IPS DF 6.9 (cell line): ENCODE data around the gene PTPRN2.

Source experiments
- DNase-seq: peaks from one replicate; pipeline ENCODE4 v3.0.0-alpha.2; 2013; ENCODE audit warnings: low read depth, low spot score
- H3K27ac ChIP-seq: one replicate; pipeline ENCODE4 v1.5.1; 2013; ENCODE audit warnings: low read length, control low read depth
- H3K27me3 ChIP-seq: 2 replicates; pipeline ENCODE4 v1.6.1; 2013; ENCODE audit warnings: mild to moderate bottlenecking, low read length; ENCODE audit not compliant: control insufficient read depth, insufficient read depth
- H3K36me3 ChIP-seq: 2 replicates; pipeline ENCODE4 v1.6.1; 2013; ENCODE audit warnings: low read length; ENCODE audit not compliant: control insufficient read depth, insufficient read depth
- H3K4me1 ChIP-seq: 2 replicates; pipeline ENCODE4 v1.6.1; 2013; ENCODE audit warnings: low read length; ENCODE audit not compliant: control insufficient read depth, insufficient read depth
- H3K4me3 ChIP-seq: 2 replicates; pipeline ENCODE4 v1.5.1; 2013; ENCODE audit warnings: mild to moderate bottlenecking, low read length
- H3K9me3 ChIP-seq: 2 replicates; pipeline ENCODE4 v1.6.1; 2013; ENCODE audit warnings: low read length, inconsistent platforms; ENCODE audit not compliant: control insufficient read depth, insufficient read depth
- WGBS: extraction: QIAGEN DNeasy Blood & Tissue Kit; methylation state at CpG from one replicate; pipeline ENCODE4 v1.1.7; 2013; ENCODE audit warnings: mixed read lengths, missing lambda C conversion rate; ENCODE audit not compliant: insufficient read length, insufficient coverage; 5-methylcytosine and 5-hydroxymethylcytosine counted together

The PTPRN2 gene

GRCh38 chr7:158322616-158323530, 264.8 kb downstream of the PTPRN2 start:
- no CpG with 5 or more reads among the region's 13 CpGs for WGBS
- Histone ChIP-seq H3K4me3 (no peak overlapping the region), H3K36me3 (no peaks in the 10 kb centered on the region; the same call in 1 of the 2 replicates), H3K9me3 (peaks cover 36% of the 10 kb centered on the region), H3K27ac (no peak overlapping the region), H3K4me1 (no peaks in the 10 kb centered on the region), H3K27me3 (no peaks in the 10 kb centered on the region)
- no peak for DNase-seq

DNA sequence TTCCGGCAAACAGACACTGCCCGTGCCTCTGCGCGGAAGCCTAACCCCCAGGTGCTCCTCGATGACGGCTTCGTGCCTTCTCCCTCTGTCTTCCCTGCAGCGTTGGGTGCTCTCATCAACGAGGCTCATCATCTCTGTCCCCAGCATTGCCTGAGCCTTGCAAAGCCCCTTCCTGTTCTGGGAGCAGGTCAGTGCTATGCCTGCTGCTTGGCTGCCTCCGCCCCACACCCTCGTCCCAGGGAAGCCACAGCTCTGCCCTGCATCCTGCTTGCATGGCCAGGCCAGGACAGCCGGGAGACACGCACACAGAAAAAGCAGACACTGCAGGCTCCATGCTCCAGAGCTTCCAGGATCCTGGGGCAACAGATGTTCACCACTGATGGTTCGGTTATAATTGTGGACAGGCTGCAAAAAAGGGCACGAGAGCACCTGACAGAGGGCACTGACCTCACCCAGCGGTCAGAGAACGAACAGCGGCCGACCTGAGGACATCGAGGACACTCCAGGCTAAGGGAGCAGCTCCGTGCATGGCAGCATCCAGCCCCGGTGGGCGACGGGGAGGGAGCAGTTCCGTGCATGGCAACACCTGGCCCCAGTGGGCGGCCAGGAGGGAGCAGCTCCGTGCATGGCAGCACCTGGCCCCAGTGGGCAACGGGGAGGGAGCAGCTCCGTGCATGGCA, 265.5 kb downstream of the PTPRN2 start:
- H3K27me3 ChIP-seq: no peaks in the 10 kb centered on the region
- H3K4me3 ChIP-seq: no peak overlapping the region
- no peak for DNase-seq
- no CpG with 5 or more reads among the region's 29 CpGs for WGBS
- no peaks in the 10 kb centered on the region; the same call in 1 of the 2 replicates for H3K36me3 ChIP-seq
- no peaks in the 10 kb centered on the region for H3K4me1 ChIP-seq
- H3K27ac ChIP-seq: no peak overlapping the region
- H3K9me3 ChIP-seq: peaks cover 29% of the 10 kb centered on the region

DNA sequence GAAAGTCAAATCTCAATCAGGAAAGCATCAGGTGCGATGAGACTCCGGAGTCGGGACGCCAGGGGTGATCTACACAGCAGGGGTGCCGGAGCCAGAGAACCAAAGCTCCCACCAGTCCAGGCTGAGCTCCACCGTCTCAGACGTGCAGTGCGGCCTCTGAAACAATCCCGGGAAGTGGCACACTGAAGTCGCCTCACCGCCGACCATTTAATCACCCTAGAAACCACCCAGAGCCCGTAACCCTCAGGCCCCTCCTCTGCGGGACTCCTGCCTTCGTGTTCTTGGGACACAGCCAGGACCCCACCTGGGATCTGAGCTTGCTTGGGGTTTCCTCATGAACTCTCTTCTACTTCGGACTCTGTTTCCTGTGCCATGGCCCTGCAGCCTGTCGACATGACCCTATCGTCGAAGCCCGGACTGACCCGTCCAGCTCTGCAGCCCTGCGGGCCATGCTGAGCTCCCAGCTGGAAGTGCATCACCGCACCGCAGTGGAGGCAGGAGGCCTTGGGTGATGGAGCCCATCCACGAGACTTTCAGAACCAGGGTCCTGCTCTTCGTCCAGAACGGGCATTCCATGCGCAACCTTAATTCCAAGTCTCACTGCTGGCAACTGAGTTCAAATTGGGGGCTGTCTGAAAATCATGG, 266.4 kb downstream of the PTPRN2 start:
- Histone ChIP-seq H3K36me3 (no peaks in the 10 kb centered on the region; the same call in 1 of the 2 replicates), H3K27me3 (no peaks in the 10 kb centered on the region), H3K4me3 (no peak overlapping the region; the same call in 1 of the 2 replicates), H3K4me1 (no peaks in the 10 kb centered on the region), H3K27ac (no peak overlapping the region), H3K9me3 (peaks cover 21% of the 10 kb centered on the region)
- WGBS: no CpG with 5 or more reads among the region's 28 CpGs
- no peak for DNase-seq

DNA sequence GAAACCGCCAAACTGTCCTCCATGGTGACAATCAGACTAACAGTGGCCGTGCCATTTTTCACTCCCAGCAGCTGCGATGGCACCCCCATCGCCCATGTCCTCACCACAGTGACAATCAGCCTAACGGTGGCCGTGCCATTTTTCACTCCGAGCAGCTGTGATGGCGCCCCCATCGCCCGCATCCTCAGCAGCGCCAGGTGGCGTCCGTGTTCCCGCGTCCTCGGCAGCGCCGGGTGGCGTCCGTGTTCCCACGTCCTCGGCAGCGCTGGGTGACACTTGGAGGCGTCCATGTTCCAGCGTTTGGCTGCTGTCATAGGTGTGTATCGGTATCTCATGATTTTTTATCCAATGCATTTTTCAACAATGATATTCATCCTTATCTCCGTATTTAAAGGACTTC, 267.3 kb downstream of the PTPRN2 start:
- Histone ChIP-seq H3K4me3 (no peak overlapping the region), H3K27ac (no peak overlapping the region), H3K9me3 (peaks cover 21% of the 10 kb centered on the region), H3K4me1 (no peaks in the 10 kb centered on the region), H3K27me3 (no peaks in the 10 kb centered on the region), H3K36me3 (no peaks in the 10 kb centered on the region; the same call in 1 of the 2 replicates)
- no peak for DNase-seq
- no CpG with 5 or more reads among the region's 27 CpGs for WGBS

DNA sequence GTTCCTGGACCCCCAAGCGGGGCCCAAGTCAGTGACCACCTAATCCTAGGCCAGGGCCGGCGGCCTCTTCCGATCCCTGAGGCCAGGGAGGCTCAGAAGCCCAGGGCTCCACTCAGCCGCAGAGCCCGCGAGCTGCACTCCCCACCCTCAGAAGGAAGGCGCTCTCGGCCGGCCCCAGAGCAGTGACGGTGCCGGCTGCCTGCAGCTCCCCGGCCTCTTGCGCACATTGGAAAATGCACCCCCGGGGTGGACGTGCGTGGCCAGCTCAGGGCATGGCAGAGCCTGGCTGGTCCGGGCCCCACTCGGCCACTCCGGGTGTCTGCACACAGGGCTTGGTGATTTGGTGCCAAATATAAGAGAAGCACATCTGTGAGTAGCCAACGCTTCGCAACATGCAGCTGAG, 269.1 kb downstream of the PTPRN2 start:
- no CpG with 5 or more reads among the region's 22 CpGs for WGBS
- H3K4me1 ChIP-seq: no peaks in the 10 kb centered on the region
- no peak for DNase-seq
- no peaks in the 10 kb centered on the region; the same call in 1 of the 2 replicates for H3K36me3 ChIP-seq
- H3K27ac ChIP-seq: no peak overlapping the region
- no peak overlapping the region for H3K4me3 ChIP-seq
- peaks cover 17% of the 10 kb centered on the region for H3K9me3 ChIP-seq
- no peaks in the 10 kb centered on the region for H3K27me3 ChIP-seq

- Histone ChIP-seq H3K36me3 (no peaks in the 10 kb centered on the region; the same call in 1 of the 2 replicates), H3K4me3 (no peak overlapping the region), H3K4me1 (no peaks in the 10 kb centered on the region), H3K27me3 (no peaks in the 10 kb centered on the region), H3K27ac (no peak overlapping the region), H3K9me3 (peaks cover 20% of the 10 kb centered on the region)
- no peak for DNase-seq
- no CpG with 5 or more reads among the region's 59 CpGs for WGBS
These were observed 270.1 kb downstream of the PTPRN2 start for GRCh38 chr7:158317238-158318205.

- no peaks in the 10 kb centered on the region for H3K4me1 ChIP-seq
- peaks cover 24% of the 10 kb centered on the region for H3K9me3 ChIP-seq
- H3K27me3 ChIP-seq: no peaks in the 10 kb centered on the region
- no peaks in the 10 kb centered on the region; the same call in 1 of the 2 replicates for H3K36me3 ChIP-seq
- no peak overlapping the region for H3K4me3 ChIP-seq
- no CpG with 5 or more reads among the region's 35 CpGs for WGBS
- no peak for DNase-seq
- no peak overlapping the region for H3K27ac ChIP-seq
These were observed 271.1 kb downstream of the PTPRN2 start for GRCh38 chr7:158316466-158317031.

DNA sequence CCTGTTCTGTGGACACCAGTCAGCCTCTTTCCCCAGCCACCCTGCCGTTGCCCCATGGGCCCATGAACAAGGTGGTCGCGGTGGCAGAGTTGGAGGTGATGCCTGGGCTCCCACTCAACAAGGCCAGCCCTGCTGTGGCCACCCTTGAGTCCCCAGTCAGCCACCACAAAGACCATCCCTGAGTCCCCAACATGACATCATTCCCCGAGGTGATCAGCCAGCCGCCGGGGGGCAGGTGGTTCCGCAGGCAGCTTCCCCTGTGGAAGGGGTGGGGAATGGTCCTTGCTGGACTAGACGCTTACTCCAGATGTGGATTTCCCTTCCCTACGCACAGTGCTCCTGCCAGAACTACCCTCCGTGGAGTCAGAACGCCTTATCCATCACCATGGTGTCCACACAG, 271.7 kb downstream of the PTPRN2 start:
- Histone ChIP-seq H3K27ac (no peak overlapping the region), H3K36me3 (no peaks in the 10 kb centered on the region; the same call in 1 of the 2 replicates), H3K27me3 (no peaks in the 10 kb centered on the region), H3K4me3 (no peak overlapping the region), H3K9me3 (peaks cover 24% of the 10 kb centered on the region), H3K4me1 (no peaks in the 10 kb centered on the region)
- no CpG with 5 or more reads among the region's 11 CpGs for WGBS
- no peak for DNase-seq

GRCh38 chr7:158315326-158315725, 272.3 kb downstream of the PTPRN2 start:
- no CpG with 5 or more reads among the region's 11 CpGs for WGBS

More at GRCh38 chr7:158315326-158315725, 272.3 kb downstream of the PTPRN2 start:
- Histone ChIP-seq H3K4me1 (no peaks in the 10 kb centered on the region), H3K9me3 (peaks cover 26% of the 10 kb centered on the region), H3K27me3 (no peaks in the 10 kb centered on the region), H3K27ac (no peak overlapping the region), H3K4me3 (no peak overlapping the region), H3K36me3 (no peaks in the 10 kb centered on the region; the same call in 1 of the 2 replicates)
- no peak for DNase-seq
